ENCODE data around the gene CREB5.
"Not testable (repeated sequence)": the region's sequence is repeated elsewhere in the genome, so short reads cannot be mapped to it uniquely, and the experiment has no call there.

The CREB5 gene

GRCh38 chr7:28573651-28574301 is 161.5 kb downstream of the CREB5 start:
- no peak for DNase-seq (ENCODE audit: low read depth in 2 of 2, low spot score in 1 of 2)

GRCh38 chr7:28575241-28575643 is 162.9 kb downstream of the CREB5 start:
- no peak for DNase-seq (ENCODE audit: low read depth in 2 of 2, low spot score in 1 of 2)

GRCh38 chr7:28576656-28577055 is 164.3 kb downstream of the CREB5 start:
- DNase-seq (ENCODE audit: low read depth in 2 of 2, low spot score in 1 of 2), result no peak

- DNase-seq (ENCODE audit: low read depth in 2 of 2, low spot score in 1 of 2), result no peak
Observed at GRCh38 chr7:28579571-28579970, 167.3 kb downstream of the CREB5 start.

- no peak for DNase-seq (ENCODE audit: low read depth in 2 of 2, low spot score in 1 of 2)
Observed at GRCh38 chr7:28580665-28581064, 168.3 kb downstream of the CREB5 start.

- DNase-seq (ENCODE audit: low read depth in 2 of 2, low spot score in 1 of 2), result no peak
Observed at GRCh38 chr7:28581351-28581750, 169.0 kb downstream of the CREB5 start.

GRCh38 chr7:28582226-28582625 is 169.9 kb downstream of the CREB5 start:
- DNase-seq (ENCODE audit: low read depth in 2 of 2, low spot score in 1 of 2), result no peak

GRCh38 chr7:28584235-28584634 is 171.9 kb downstream of the CREB5 start:
- DNase-seq (ENCODE audit: low read depth in 2 of 2, low spot score in 1 of 2), result no peak

GRCh38 chr7:28586736-28587135 is 174.4 kb downstream of the CREB5 start:
- DNase-seq (ENCODE audit: low read depth in 2 of 2, low spot score in 1 of 2), result no peak

GRCh38 chr7:28587211-28587610 is 174.9 kb downstream of the CREB5 start:
- DNase-seq (ENCODE audit: low read depth in 2 of 2, low spot score in 1 of 2), result no peak

- DNase-seq (ENCODE audit: low read depth in 2 of 2, low spot score in 1 of 2), result no peak
Observed at GRCh38 chr7:28588602-28589001, 176.3 kb downstream of the CREB5 start.

GRCh38 chr7:28591041-28591674 is 178.8 kb downstream of the CREB5 start:
- no peak for DNase-seq (ENCODE audit: low read depth in 2 of 2, low spot score in 1 of 2)

GRCh38 chr7:28591725-28592349 is 179.5 kb downstream of the CREB5 start:
- no peak for DNase-seq (ENCODE audit: low read depth in 2 of 2, low spot score in 1 of 2)

GRCh38 chr7:28592861-28593260 is 180.5 kb downstream of the CREB5 start:
- no peak for DNase-seq (ENCODE audit: low read depth in 2 of 2, low spot score in 1 of 2)

- DNase-seq (ENCODE audit: low read depth in 2 of 2, low spot score in 1 of 2), result no peak
Observed at GRCh38 chr7:28595076-28595475, 182.8 kb downstream of the CREB5 start.

- no peak for DNase-seq (ENCODE audit: low read depth in 2 of 2, low spot score in 1 of 2)
Observed at GRCh38 chr7:28595801-28596200, 183.5 kb downstream of the CREB5 start.

- DNase-seq (ENCODE audit: low read depth in 2 of 2, low spot score in 1 of 2), result no peak
Observed at GRCh38 chr7:28596245-28596935, 184.1 kb downstream of the CREB5 start.

- no peak for DNase-seq (ENCODE audit: low read depth in 2 of 2, low spot score in 1 of 2)
Observed at GRCh38 chr7:28597284-28597683, 185.0 kb downstream of the CREB5 start.

- DNase-seq (ENCODE audit: low read depth in 2 of 2, low spot score in 1 of 2), result not testable (repeated sequence)
Observed at GRCh38 chr7:28598037-28598436, 185.7 kb downstream of the CREB5 start.

GRCh38 chr7:28598586-28598985 is 186.3 kb downstream of the CREB5 start:
- no peak for DNase-seq (ENCODE audit: low read depth in 2 of 2, low spot score in 1 of 2)

GRCh38 chr7:28599411-28599810 is 187.1 kb downstream of the CREB5 start:
- no peak for DNase-seq (ENCODE audit: low read depth in 2 of 2, low spot score in 1 of 2)

- DNase-seq (ENCODE audit: low read depth in 2 of 2, low spot score in 1 of 2), result no peak
Observed at GRCh38 chr7:28602282-28602681, 190.0 kb downstream of the CREB5 start.
